Measurements from ENCODE around the gene GMDS. TPM values are rescaled to one million over a fixed set of nuclear protein-coding genes. Genes with fewer than 3 reads are reported as not detected.

The GMDS gene
- total and polyA plus RNA-seq, 2 of the 4 experiments (the other 2 are of a cell fraction): 7.3 to 21.9 TPM

DNA sequence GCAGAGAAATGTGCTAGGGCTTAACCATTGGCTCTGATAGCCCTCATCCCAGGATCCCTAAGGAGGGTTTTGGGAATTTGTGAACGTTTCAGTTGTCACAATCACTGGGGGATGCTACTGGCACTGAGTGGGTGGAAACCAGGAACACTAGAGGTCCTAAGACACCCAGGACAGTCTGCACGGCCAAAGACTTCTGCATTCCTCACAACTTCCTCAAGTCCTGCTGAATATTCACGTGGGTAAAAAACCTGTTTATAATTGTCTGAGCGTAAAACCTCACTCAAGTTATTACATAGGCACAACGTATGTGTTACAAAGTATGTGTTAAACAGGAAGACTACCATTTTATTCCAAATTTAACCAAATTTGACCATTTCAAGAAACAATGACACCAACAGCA is 52.4 kb downstream of the GMDS start:
- Histone ChIP-seq H3K18ac (ENCODE audit: low read depth, low read length) (no peak overlapping the region), H3K4ac (ENCODE audit: low read depth, low read length) (no peak overlapping the region), H3K4me3 (ENCODE audit: insufficient read depth, low read depth, low read length) (no peak overlapping the region), H3K4me2 (ENCODE audit: low read depth, low read length) (no peak overlapping the region), H2BK20ac (ENCODE audit: low read depth, low read length) (no peak overlapping the region), H3K27ac (ENCODE audit: insufficient read depth, low read length) (no peak overlapping the region), H3K36me3 (ENCODE audit: control insufficient read depth, insufficient read depth, low read length) (no peaks in the 10 kb centered on the region), H4K5ac (ENCODE audit: low read depth, low read length) (no peak overlapping the region), H4K8ac (ENCODE audit: low read depth in 2 of 2, low read length in 2 of 2) (no peak overlapping the region), H4K91ac (ENCODE audit: insufficient read depth, low read depth, low read length) (no peak overlapping the region), H3K9ac (ENCODE audit: low read depth, low read length) (no peak overlapping the region), H2BK5ac (ENCODE audit: low read depth, low read length, poor library complexity, severe bottlenecking) (no peak overlapping the region), H3K27me3 (ENCODE audit: control insufficient read depth, insufficient read depth, low read length) (no peaks in the 10 kb centered on the region), H2AK9ac (replicated peaks; ENCODE audit: low read depth, low read length, poor library complexity) (no peak overlapping the region), H4K20me1 (ENCODE audit: insufficient read depth, low read length) (no peaks in the 10 kb centered on the region), H3K14ac (replicated peaks; ENCODE audit: low read depth, low read length) (no peak overlapping the region), H3K79me1 (ENCODE audit: low read depth in 1 of 2, low read length in 2 of 2) (peaks cover 0 to 11% of the 10 kb centered on the region in 2 experiments; a peak in 2 of 4 replicates), H2BK120ac (ENCODE audit: low read depth, low read length) (no peak overlapping the region), H2BK15ac (ENCODE audit: low read depth, low read length) (no peak overlapping the region), H3K9me1 (ENCODE audit: insufficient read depth, low read length) (peaks cover 5% of the 10 kb centered on the region; the same call in 1 of the 2 replicates), H2AK5ac (ENCODE audit: low read depth, low read length) (no peak overlapping the region), H3K56ac (ENCODE audit: extremely low read depth, insufficient read depth, low read length) (no peak overlapping the region), H3K9me3 (ENCODE audit: control insufficient read depth, insufficient read depth, low read length) (no peaks in the 10 kb centered on the region), H2AFZ (replicated peaks; ENCODE audit: low read length, poor library complexity) (no peak overlapping the region), H3K23ac (ENCODE audit: low read depth, low read length) (no peak overlapping the region), H3K4me1 (ENCODE audit: control insufficient read depth, insufficient read depth, low read length) (peaks cover 7% of the 10 kb centered on the region; the same call in 1 of the 2 replicates)
- ChIA-PET CTCF (interaction anchor here (0.6 kb wide), 1 partner anchor 82 kb away, joined by 5 read pairs; no protein-coding TSS in a partner anchor), POLR2A (ENCODE audit: unreplicated experiment) (no interaction called here)
- intact Hi-C loops (cut with micrococcal nuclease): no loop called here
- TF ChIP-seq NFE2L2 (IDR thresholded peaks at IDR 0.05; ENCODE audit: low read depth, low read length): no peak
- TF ChIP-seq MXI1 (IDR thresholded peaks at IDR 0.05; ENCODE audit: borderline replicate concordance, low read depth, low read length): no peak
- no peak for TF ChIP-seq FOS (IDR thresholded peaks at IDR 0.05; ENCODE audit: low read depth, low read length)
- TF ChIP-seq MAZ (IDR thresholded peaks at IDR 0.05; ENCODE audit: borderline replicate concordance, low read depth, low read length): no peak
- TF ChIP-seq RFX5 (IDR thresholded peaks at IDR 0.05; ENCODE audit: low read depth, low read length): no peak
- TF ChIP-seq MAFK (IDR thresholded peaks at IDR 0.05; ENCODE audit: low read depth, low read length): no peak
- TF ChIP-seq, protein P1, sequence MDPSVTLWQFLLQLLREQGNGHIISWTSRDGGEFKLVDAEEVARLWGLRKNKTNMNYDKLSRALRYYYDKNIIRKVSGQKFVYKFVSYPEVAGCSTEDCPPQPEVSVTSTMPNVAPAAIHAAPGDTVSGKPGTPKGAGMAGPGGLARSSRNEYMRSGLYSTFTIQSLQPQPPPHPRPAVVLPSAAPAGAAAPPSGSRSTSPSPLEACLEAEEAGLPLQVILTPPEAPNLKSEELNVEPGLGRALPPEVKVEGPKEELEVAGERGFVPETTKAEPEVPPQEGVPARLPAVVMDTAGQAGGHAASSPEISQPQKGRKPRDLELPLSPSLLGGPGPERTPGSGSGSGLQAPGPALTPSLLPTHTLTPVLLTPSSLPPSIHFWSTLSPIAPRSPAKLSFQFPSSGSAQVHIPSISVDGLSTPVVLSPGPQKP (IDR thresholded peaks at IDR 0.05; ENCODE audit: borderline replicate concordance, low read depth, low read length): no peak
- no peak for TF ChIP-seq BHLHE40 (IDR thresholded peaks at IDR 0.05; ENCODE audit: low read depth, low read length)
- in situ Hi-C loops (cut with MboI; ENCODE audit: low sequenced_read_pairs): no loop called here
- ATAC-seq (ENCODE audit: low read depth) (no peak), DNase-seq (no peak)
- no CpG with 5 or more reads among the region's 5 CpGs for WGBS, 2 experiments (ENCODE audit: extremely low coverage in 2 of 2, insufficient read length in 1 of 2)
- dilution Hi-C loops (cut with HindIII; ENCODE audit: low sequenced_read_pairs, unreplicated experiment): no loop called here
- no TSS peak for BruUV-seq (replicated peaks)
